GM23248 (cell line): ENCODE measurements around the gene CRYBA1. TPM values are rescaled to one million over a fixed set of nuclear protein-coding genes. Genes with fewer than 3 reads are reported as not detected.

Source experiments
- DNase-seq: peaks from one replicate; pipeline ENCODE4 v3.0.0-alpha.2; 2015
- H2AFZ ChIP-seq: fragments of 200-600 bp; sonication (generic); 2 replicates; pipeline ENCODE4 v1.6.1; 2016; ENCODE audit warnings: antibody characterized with exemption
- H3F3A ChIP-seq: fragments of 200-600 bp; sonication (generic); 2 replicates; pipeline ENCODE4 v1.6.1; 2016; ENCODE audit warnings: mild to moderate bottlenecking, antibody characterized with exemption, mixed run types; ENCODE audit not compliant: insufficient read depth
- H3K27ac ChIP-seq: fragments of 200-600 bp; sonication (generic); 2 replicates; pipeline ENCODE4 v1.5.1; 2016; ENCODE audit warnings: mild to moderate bottlenecking
- H3K27me3 ChIP-seq: fragments of 200-600 bp; sonication (generic); replicated peaks from 2 replicates; pipeline ENCODE4 v1.6.1; 2016; ENCODE audit warnings: mild to moderate bottlenecking; ENCODE audit not compliant: insufficient read depth
- H3K36me3 ChIP-seq: fragments of 200-600 bp; sonication (generic); 2 replicates; pipeline ENCODE4 v1.6.1; 2016; ENCODE audit warnings: low read depth, mild to moderate bottlenecking
- H3K4me1 ChIP-seq: fragments of 200-600 bp; sonication (generic); 2 replicates; pipeline ENCODE4 v1.6.1; 2016; ENCODE audit warnings: mild to moderate bottlenecking; ENCODE audit not compliant: insufficient read depth
- H3K4me2 ChIP-seq: fragments of 200-600 bp; sonication (generic); one replicate; pipeline ENCODE4 v1.6.1; 2016; ENCODE audit warnings: mild to moderate bottlenecking; ENCODE audit not compliant: unreplicated experiment
- H3K4me3 ChIP-seq: fragments of 200-600 bp; sonication (generic); 2 replicates; pipeline ENCODE4 v1.5.1; 2016; ENCODE audit warnings: mild to moderate bottlenecking
- H3K79me2 ChIP-seq: fragments of 200-600 bp; sonication (generic); 2 replicates; pipeline ENCODE4 v1.6.1; 2016; ENCODE audit warnings: mild to moderate bottlenecking; ENCODE audit not compliant: insufficient read depth
- H3K9ac ChIP-seq: fragments of 200-600 bp; sonication (generic); 2 replicates; pipeline ENCODE4 v1.6.1; 2016; ENCODE audit warnings: mild to moderate bottlenecking
- H3K9me2 ChIP-seq: fragments of 200-600 bp; sonication (generic); 2 replicates; pipeline ENCODE4 v1.6.1; 2016; ENCODE audit warnings: mixed run types, mild to moderate bottlenecking, moderate library complexity; ENCODE audit not compliant: insufficient read depth
- H3K9me3 ChIP-seq: fragments of 200-600 bp; sonication (generic); one replicate; pipeline ENCODE4 v1.6.1; 2017; ENCODE audit warnings: low read depth
- H4K20me1 ChIP-seq: fragments of 200-600 bp; sonication (generic); 2 replicates; pipeline ENCODE4 v1.6.0; 2016; ENCODE audit not compliant: insufficient read depth
- EZH2 ChIP-seq: fragments of 200-600 bp; sonication (generic); IDR thresholded peaks from 2 replicates; pipeline ENCODE4 v1.6.1; 2018; ENCODE audit warnings: antibody characterized with exemption, mild to moderate bottlenecking; ENCODE audit not compliant: insufficient read depth, poor library complexity, severe bottlenecking
- EZH2phosphoT487 ChIP-seq: fragments of 200-600 bp; sonication (generic); IDR thresholded peaks from 2 replicates; pipeline ENCODE4 v1.6.1; 2018; ENCODE audit warnings: antibody characterized with exemption, moderate library complexity, mild to moderate bottlenecking, low read depth; ENCODE audit not compliant: insufficient read depth
- WGBS, 2 experiments: methylation state at CpG; one replicate each; pipeline ENCODE4 v1.1.6; 2015 to 2017; ENCODE audit warnings: low lambda C conversion rate in 2 of 2, low coverage in 1 of 2; ENCODE audit errors: missing lambda C conversion rate in 2 of 2; 5-methylcytosine and 5-hydroxymethylcytosine counted together
- in situ Hi-C: fragments of 300-500 bp; cut with MboI; formaldehyde crosslinking; loops from 2 replicates; pipeline ENCODE4 v1.15.0; 2020
- polyA plus RNA-seq: library from polyadenylated mRNA; unstranded; fragments of >200 nt; fragmentation: Nextera tagmentation; extraction: Ambion mirVana; gene quantifications from 2 replicates; pipeline ENCODE4 v1.2.1, GENCODE V29; 2016
- total RNA-seq: library from RNA; depleted of rRNA; stranded (reverse); fragments of >200 nt; shearing (Covaris generic); gene quantifications from 2 replicates; pipeline ENCODE4 v1.2.3, GENCODE V29; 2014; rRNA removed

CRYBA1 gene
- total and polyA plus RNA-seq, 2 experiments from 2014 or later: not detected

DNA sequence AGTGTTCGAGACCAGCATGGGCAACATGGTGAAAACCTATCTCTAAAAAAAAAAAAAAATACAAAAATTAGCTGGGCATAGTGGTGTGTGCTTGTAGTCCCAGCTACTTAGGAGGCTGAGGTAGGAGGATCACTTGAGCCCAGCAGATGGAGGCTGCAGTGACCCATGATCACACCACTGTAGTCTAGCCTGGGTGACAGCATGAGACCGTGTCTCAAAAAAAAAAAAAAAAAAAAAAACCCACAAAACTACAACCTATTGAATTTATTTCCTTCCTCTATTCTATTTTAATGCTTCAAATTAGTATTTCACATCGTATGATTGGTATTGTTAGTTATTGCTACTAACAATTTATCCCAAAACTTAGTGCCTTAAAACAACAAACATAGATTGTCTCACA, 56.7 kb downstream of the CRYBA1 start:
- Histone ChIP-seq H3K27me3 (no peaks in the 10 kb centered on the region), H4K20me1 (no peaks in the 10 kb centered on the region), H3K4me3 (no peak overlapping the region), H3K36me3 (no peaks in the 10 kb centered on the region), H3K9ac (no peak overlapping the region), H3K9me2 (no peaks in the 10 kb centered on the region), H3K79me2 (no peaks in the 10 kb centered on the region), H3K9me3 (no peaks in the 10 kb centered on the region), H3F3A (no peaks in the 10 kb centered on the region), H3K4me2 (no peak overlapping the region), H3K4me1 (no peaks in the 10 kb centered on the region), H3K27ac (no peak overlapping the region), H2AFZ (no peak overlapping the region)
- TF ChIP-seq EZH2phosphoT487 (no peak), EZH2 (no peak)
- WGBS, 2 experiments: 64 to 77% methylated on average over 3 of the region's 3 CpGs
- in situ Hi-C loops: no loop called here
- no peak for DNase-seq

Other genes with a start within 250 kb of the CRYBA1 start
- gene SEZ6, start 240.8 kb upstream of the CRYBA1 start, total RNA-seq: not detected in 2 replicates
- not detected in 2 replicates for gene SEZ6, start 240.8 kb upstream of the CRYBA1 start, polyA plus RNA-seq
- not detected in 2 replicates for gene PIPOX, start 203.7 kb upstream of the CRYBA1 start, total RNA-seq
- gene PIPOX, start 203.7 kb upstream of the CRYBA1 start, polyA plus RNA-seq: not detected in 2 replicates
- 30.5 and 33.9 TPM in 2 replicates for gene MYO18A, start 66.5 kb upstream of the CRYBA1 start, total RNA-seq
- 12.6 and 16.0 TPM in 2 replicates for gene MYO18A, start 66.5 kb upstream of the CRYBA1 start, polyA plus RNA-seq
- gene NUFIP2, start 47.3 kb downstream of the CRYBA1 start, total RNA-seq: 30.9 and 31.6 TPM in 2 replicates
- gene NUFIP2, start 47.3 kb downstream of the CRYBA1 start, polyA plus RNA-seq: 4.8 and 5.2 TPM in 2 replicates
- gene TAOK1, start 143.5 kb downstream of the CRYBA1 start, total RNA-seq: 48.4 and 49.9 TPM in 2 replicates
- gene TAOK1, start 143.5 kb downstream of the CRYBA1 start, polyA plus RNA-seq: 7.1 and 7.6 TPM in 2 replicates